Muscle layer of colon (tissue), 2 donors: ENCODE data around the gene TIMP3.

ENCODE experiments used
- H3K27ac ChIP-seq: one replicate; pipeline ENCODE4 v1.7.0; 2013; ENCODE audit warnings: low read depth, mild to moderate bottlenecking, low read length, moderate library complexity
- H3K27me3 ChIP-seq, 2 donors: one replicate each; pipeline ENCODE4 v1.7.0; 2013; ENCODE audit warnings: low read length in 2 of 2, mild to moderate bottlenecking in 2 of 2; ENCODE audit not compliant: insufficient read depth in 2 of 2, control insufficient read depth in 1 of 2
- H3K36me3 ChIP-seq: one replicate; pipeline ENCODE4 v1.7.0; 2013; ENCODE audit warnings: mild to moderate bottlenecking, low read length; ENCODE audit not compliant: insufficient read depth
- H3K4me1 ChIP-seq: one replicate; pipeline ENCODE4 v1.7.0; 2013; ENCODE audit warnings: mild to moderate bottlenecking, low read length; ENCODE audit not compliant: insufficient read depth
- H3K4me3 ChIP-seq, 2 donors: one replicate each; pipeline ENCODE4 v1.7.0; 2013; ENCODE audit warnings: low read length in 2 of 2, low read depth in 1 of 2, mild to moderate bottlenecking in 1 of 2, moderate library complexity in 1 of 2
- H3K9ac ChIP-seq: one replicate; pipeline ENCODE4 v1.7.0; 2013; ENCODE audit warnings: low read length
- H3K9me3 ChIP-seq: one replicate; pipeline ENCODE4 v1.7.0; 2013; ENCODE audit warnings: mild to moderate bottlenecking, low read length
- donor health status: abdominal sarcoma.
- donor health status: Adenocarcinoma of cecum.

TIMP3 gene

DNA sequence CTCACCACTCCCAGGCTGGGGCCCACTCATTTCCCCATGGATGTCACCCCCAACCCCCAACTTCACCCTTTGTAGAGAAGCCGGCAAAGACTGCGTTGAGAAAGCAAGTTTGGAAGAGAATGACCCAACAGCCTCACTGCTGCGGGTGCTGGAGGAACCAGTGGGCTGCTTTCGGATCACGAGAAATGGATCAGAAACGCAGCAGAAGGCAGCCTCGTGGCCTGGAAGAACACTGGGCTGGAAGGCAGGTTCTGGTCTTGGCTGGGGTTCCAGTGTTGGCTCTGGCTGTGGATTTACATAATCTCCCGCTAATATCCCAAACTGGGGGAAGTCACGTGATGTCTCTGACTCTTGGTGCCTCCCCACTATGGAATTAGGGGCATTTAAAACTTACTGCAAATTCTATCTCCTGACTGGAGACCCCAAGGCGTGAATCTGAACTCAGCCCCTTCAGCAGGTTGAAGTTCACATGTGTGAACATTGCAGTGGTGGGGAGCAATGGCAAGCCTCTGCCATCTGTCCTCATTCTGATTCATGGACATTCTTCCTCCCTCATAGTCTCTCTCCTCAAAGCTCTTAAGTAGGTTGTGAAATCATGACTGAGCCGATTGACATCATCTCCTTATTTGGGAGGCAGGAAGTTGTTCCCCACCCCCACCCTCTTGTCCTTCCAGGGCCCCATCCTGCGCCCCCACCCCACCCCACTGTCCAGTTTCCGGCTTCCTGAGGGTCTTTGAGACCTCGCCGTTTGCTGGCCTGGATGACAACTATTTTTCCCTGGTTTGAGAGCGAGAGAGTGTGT lies 37.0 kb upstream of the TIMP3 start:
- no peaks in the 10 kb centered on the region for H3K9me3 ChIP-seq
- no peaks in the 10 kb centered on the region for H3K36me3 ChIP-seq
- no peak overlapping the region for H3K9ac ChIP-seq
- no peaks in the 10 kb centered on the region for H3K27me3 ChIP-seq
- no peaks in the 10 kb centered on the region for H3K4me1 ChIP-seq
- H3K27ac ChIP-seq: no peak overlapping the region
- H3K4me3 ChIP-seq: no peak overlapping the region

DNA sequence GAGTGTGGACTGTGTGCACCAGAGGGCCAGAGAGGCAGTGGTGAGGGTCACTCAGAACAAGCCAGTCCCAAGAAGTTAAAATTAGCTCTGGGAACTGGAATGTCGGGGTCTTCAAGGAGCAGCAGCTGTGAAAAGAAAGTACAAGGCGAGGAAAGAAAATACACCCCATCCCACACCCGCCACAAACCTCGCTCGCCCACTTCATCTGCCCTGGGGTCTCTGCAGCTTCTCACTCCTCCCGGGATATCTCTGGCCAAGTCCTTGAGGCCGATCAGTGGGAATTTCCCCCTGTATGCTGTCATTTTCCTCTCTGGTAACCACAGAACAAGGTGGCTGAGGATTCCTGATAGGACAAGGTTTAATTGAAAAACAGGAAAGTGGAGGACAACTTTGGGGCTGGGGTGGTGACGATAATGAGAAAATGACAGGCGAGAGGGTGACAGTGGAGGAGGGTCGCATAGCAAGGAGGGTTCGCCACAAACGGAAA lies 36.3 kb upstream of the TIMP3 start:
- H3K9ac ChIP-seq: no peak overlapping the region
- no peak overlapping the region for H3K4me3 ChIP-seq
- H3K4me1 ChIP-seq: no peaks in the 10 kb centered on the region
- no peaks in the 10 kb centered on the region for H3K36me3 ChIP-seq
- H3K27ac ChIP-seq: no peak overlapping the region
- H3K9me3 ChIP-seq: no peaks in the 10 kb centered on the region
- H3K27me3 ChIP-seq: no peaks in the 10 kb centered on the region

DNA sequence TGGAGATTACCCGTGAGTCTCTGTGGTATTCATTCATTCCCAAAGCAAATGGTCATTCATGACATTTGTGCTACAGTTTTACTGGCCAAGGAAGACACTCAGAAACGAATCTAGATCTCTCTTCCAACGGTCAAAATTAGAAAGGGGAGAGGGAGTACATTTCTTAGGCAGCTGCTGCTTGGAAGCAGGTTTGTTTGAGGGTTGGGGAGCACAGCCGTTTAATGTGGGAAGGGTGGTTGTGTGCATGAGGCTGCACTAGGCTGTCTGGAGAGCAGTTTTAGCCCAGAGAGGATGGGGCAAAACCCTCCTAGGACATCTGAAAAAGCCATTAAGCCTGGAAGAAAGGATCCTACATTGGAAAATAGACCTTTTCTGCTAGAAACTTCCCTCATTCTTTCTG lies 29.7 kb upstream of the TIMP3 start:
- Histone ChIP-seq H3K27me3 (no peaks in the 10 kb centered on the region), H3K9ac (no peak overlapping the region), H3K36me3 (no peaks in the 10 kb centered on the region), H3K4me1 (no peaks in the 10 kb centered on the region), H3K4me3 (no peak overlapping the region), H3K9me3 (no peaks in the 10 kb centered on the region), H3K27ac (no peak overlapping the region)

DNA sequence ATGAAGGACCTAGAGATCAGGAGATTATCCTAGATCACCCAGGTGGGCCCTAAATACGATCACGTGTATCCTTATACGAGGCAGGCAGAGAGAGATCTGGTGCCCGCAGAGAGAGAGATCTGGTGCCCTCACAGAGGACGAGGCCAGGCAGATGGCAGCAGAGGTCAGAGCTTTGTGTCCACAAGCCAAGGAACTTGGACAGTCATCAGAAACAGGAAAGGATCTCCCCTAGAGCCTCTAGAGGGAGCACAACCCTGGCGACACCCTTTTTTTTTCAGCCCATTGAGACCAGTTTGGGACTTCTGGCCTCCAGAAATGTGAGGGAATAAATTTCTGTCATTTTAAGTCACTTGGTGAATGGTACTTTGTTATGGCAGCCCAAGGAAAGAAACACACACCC lies 25.5 kb upstream of the TIMP3 start:
- Histone ChIP-seq H3K9ac (no peak overlapping the region), H3K27me3 (no peaks in the 10 kb centered on the region), H3K27ac (no peak overlapping the region), H3K36me3 (no peaks in the 10 kb centered on the region), H3K4me3 (no peak overlapping the region), H3K9me3 (no peaks in the 10 kb centered on the region), H3K4me1 (no peaks in the 10 kb centered on the region)

DNA sequence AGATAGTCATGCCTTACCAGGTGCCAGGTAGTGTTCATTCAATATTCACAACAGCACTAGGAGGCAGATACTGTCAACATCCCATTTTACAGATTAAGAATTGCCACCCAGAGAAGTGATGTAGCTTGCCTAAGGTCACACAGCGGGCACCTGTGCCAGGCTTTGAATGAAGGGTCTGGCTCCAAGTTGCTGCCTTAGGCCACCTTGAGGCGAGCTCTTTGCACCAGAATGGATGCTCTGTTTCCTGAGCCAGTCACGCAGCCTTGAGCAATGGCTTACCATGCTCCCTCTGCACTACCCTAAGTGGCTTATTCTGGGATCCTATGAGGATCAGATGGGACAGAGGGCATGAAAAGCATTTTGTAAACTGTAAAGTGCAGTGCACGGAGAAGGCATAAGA lies 25.1 kb upstream of the TIMP3 start:
- Histone ChIP-seq H3K27me3 (no peaks in the 10 kb centered on the region), H3K27ac (no peak overlapping the region), H3K9me3 (no peaks in the 10 kb centered on the region), H3K9ac (no peak overlapping the region), H3K36me3 (no peaks in the 10 kb centered on the region), H3K4me3 (no peak overlapping the region), H3K4me1 (no peaks in the 10 kb centered on the region)

DNA sequence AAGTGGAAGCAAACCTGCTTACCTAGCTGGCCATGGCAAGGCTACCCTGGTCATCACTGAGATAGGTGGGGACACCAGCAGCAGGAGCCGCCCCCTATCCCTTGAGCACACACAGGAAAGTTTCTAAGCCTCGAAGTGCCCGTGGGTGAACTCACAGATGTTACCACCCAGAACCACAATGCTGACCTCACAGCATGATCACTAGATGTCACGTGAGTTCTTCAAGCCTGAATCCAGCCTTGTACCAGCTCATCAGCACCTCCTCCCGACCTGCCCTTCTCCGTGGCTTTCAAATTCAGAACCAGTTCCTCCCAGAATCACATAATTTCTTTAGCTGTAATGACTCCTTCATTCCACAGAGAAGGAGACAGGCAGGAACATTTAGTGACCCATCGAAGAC lies 24.7 kb upstream of the TIMP3 start:
- Histone ChIP-seq H3K27ac (no peak overlapping the region), H3K4me3 (no peak overlapping the region), H3K9me3 (no peaks in the 10 kb centered on the region), H3K27me3 (no peaks in the 10 kb centered on the region), H3K9ac (no peak overlapping the region), H3K4me1 (no peaks in the 10 kb centered on the region), H3K36me3 (no peaks in the 10 kb centered on the region)

DNA sequence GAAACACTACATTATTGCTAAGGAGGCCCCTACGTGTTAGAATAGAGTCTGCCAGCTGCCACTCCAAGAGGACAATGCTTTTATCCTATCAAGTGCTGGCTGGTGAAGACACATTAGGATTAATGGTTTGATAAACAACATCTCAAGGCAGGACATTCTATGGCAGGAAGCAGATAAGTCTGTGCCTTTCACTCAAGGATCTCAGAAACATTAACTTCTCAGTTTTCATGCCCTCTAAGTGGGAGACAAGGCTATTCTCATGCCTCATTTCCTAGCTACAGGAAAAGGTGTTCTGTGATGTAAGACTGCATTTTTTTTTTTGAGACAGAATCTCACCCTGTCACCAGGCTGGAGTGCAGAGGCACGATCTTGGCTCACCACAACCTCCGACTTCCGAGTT lies 23.5 kb upstream of the TIMP3 start:
- H3K9ac ChIP-seq: no peak overlapping the region
- H3K36me3 ChIP-seq: no peaks in the 10 kb centered on the region
- no peaks in the 10 kb centered on the region for H3K27me3 ChIP-seq
- no peak overlapping the region for H3K27ac ChIP-seq
- H3K4me1 ChIP-seq: no peaks in the 10 kb centered on the region
- H3K4me3 ChIP-seq: no peak overlapping the region
- H3K9me3 ChIP-seq: no peaks in the 10 kb centered on the region

DNA sequence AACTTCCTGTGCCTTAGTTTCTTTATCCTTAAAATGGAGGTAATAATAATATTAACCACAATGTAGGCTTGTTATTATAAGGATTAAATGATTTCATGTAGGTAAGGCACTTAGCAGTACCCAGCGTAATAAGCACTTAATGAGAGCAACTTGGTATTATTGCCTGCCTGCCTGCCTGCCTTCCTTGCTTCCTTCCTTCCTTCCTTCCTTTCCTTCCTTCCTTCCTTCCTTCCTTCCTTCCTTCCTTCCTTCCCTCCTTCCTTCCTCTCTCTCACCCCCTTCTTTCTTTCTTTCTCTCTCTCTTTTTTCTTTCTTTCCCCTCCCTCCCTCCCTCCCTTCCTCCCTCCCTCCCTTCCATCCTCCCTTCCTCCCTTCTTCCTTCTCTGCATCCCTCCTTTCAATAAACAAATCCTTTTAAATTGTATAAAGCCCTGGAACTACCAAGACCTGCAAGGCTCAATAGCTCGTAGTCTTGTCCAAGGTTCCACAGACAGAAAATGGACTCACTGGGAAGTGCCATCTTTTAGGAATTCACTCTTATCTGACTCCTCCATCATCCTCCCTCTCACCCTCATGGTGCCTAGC lies 20.7 kb upstream of the TIMP3 start:
- no peaks in the 10 kb centered on the region for H3K9me3 ChIP-seq
- H3K27ac ChIP-seq: no peak overlapping the region
- no peaks in the 10 kb centered on the region for H3K36me3 ChIP-seq
- H3K27me3 ChIP-seq: no peaks in the 10 kb centered on the region
- no peak overlapping the region for H3K4me3 ChIP-seq
- H3K9ac ChIP-seq: no peak overlapping the region
- H3K4me1 ChIP-seq: no peaks in the 10 kb centered on the region

DNA sequence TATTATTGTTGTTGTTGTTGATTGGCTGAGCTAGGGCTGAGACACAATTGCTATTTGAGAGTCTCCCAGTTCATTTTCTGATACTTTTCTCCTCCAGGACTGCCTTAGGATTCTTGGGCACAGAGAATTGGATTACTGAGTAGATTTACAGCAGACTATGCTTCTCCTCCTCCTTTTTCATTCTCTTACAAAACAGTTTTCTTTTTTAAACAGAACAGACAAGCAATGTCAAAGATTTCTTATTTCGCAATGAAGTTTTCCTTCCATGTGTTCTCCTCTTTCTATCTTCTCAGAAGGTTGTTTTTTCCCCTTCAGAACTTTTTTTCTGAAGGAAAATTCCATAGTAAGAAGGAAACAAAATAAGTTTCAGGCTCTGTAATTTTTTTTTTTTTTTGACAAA lies 19.8 kb upstream of the TIMP3 start:
- Histone ChIP-seq H3K27me3 (no peaks in the 10 kb centered on the region), H3K9me3 (no peaks in the 10 kb centered on the region), H3K4me1 (no peaks in the 10 kb centered on the region), H3K4me3 (no peak overlapping the region), H3K27ac (no peak overlapping the region), H3K9ac (no peak overlapping the region), H3K36me3 (no peaks in the 10 kb centered on the region)

DNA sequence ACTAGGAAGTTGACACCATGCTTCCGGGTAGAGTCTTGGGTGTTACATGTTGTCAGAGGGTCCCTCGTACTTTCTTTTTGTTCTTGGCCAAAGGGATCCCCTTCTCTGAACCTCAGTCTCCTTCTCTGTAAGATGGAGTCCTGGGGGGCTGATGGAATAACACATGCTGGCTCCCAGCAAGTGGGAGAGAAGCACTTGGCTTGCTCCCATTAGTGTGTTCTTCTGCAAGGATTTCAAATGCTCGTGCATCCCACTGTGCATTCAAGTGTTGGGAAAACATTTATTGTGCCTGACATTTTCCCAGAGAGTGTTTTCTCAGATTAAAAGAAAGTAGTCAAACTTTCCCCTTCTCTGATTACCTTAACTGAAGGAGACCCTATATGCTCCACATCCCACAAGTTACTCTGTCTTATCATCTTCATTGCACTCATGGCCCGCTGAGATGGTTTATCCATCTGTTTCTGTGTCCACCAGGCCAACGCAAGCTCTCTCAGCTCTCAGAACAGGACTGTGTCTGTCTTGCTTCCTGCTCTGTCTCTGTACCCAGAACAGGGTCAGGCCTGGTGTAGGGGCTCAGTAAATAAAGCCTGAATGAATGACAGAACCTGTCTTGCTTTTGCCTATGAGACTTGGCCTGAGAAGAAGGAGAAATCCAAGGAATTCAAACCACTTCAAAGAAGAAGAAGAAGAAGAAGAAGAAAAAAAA lies 16.0 kb upstream of the TIMP3 start:
- Histone ChIP-seq H3K4me3 (no peak overlapping the region), H3K36me3 (no peaks in the 10 kb centered on the region), H3K9me3 (no peaks in the 10 kb centered on the region), H3K27me3 (no peaks in the 10 kb centered on the region), H3K27ac (no peak overlapping the region), H3K9ac (no peak overlapping the region), H3K4me1 (peaks cover 16% of the 10 kb centered on the region)

DNA sequence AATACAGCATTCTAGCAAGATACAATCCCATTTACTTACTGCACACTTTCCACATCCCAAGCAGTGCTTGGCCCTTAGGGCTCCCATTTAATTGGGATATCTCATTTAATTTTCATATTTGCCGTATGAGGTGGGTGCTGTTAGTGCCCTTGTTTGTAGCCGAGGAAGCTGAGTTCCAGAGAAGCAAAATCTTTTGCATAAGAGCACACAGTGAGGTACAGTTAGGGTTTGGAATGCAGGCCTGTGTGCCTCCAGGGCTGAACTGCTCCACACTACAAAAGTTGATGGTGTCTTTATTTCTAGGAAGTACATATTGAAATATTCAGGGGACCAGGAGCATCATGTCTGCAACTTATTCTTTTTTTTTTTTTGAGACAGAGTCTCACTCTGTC lies 15.5 kb upstream of the TIMP3 start:
- Histone ChIP-seq H3K36me3 (no peaks in the 10 kb centered on the region), H3K27me3 (no peaks in the 10 kb centered on the region), H3K4me1 (peaks cover 16% of the 10 kb centered on the region), H3K4me3 (no peak overlapping the region), H3K27ac (no peak overlapping the region), H3K9ac (no peak overlapping the region), H3K9me3 (no peaks in the 10 kb centered on the region)
